HCT116 (cell line): Measurements from ENCODE around the gene KRT85. TPM values are rescaled to one million over a fixed set of nuclear protein-coding genes. Genes with fewer than 3 reads are reported as not detected.

Source experiments
- ATAC-seq: fragments of 200-7000 bp; cut with Tn5 transposase; 2 replicates; pipeline ENCODE4 v1.9.1; 2020; ENCODE audit warnings: mild to moderate bottlenecking, moderate library complexity
- BruUV-seq: library from RNA; stranded (reverse); fragments of 400-500 nt; replicated peaks from 2 replicates; lab custom pipeline; 2021; lab: Mats Ljungman, UMichigan
- CTCF ChIA-PET: fragments of 300-600 bp; sonication (Branson Sonifier 250); formaldehyde crosslinking; loops from one replicate; lab custom pipeline; 2021; ENCODE audit warnings: antibody characterized with exemption; lab: Charles Lee
- POLR2A ChIA-PET: fragments of 300-600, 350-600 bp; sonication (Branson Sonifier 250); formaldehyde crosslinking; loops from one replicate; lab custom pipeline; 2021; ENCODE audit warnings: antibody characterized with exemption; lab: Charles Lee
- RAD21 ChIA-PET, 2 experiments: fragments of 300-600 bp; sonication (Branson Sonifier 250); formaldehyde crosslinking; loops; one replicate each; lab custom pipeline; 2023; ENCODE audit warnings: low total read pairs in 2 of 2; ENCODE audit not compliant: uncharacterized antibody in 2 of 2, unreplicated experiment in 2 of 2, low non-redundant PET in 1 of 2; lab: Charles Lee
- DNase-seq: peaks from one replicate; pipeline ENCODE4 v3.0.0-alpha.2; 2010; ENCODE audit warnings: low read depth, low spot score
- H2AFZ ChIP-seq: fragments of 200-600 bp; shearing (Covaris generic), sonication (generic); 2 replicates; pipeline ENCODE4 v1.6.1; 2017; ENCODE audit warnings: low read depth, mixed run types, mixed read lengths, antibody characterized with exemption, low read length; ENCODE audit not compliant: poor library complexity, severe bottlenecking
- H3K27ac ChIP-seq: 2 replicates; pipeline ENCODE4 v1.5.1; 2012; ENCODE audit warnings: low read depth, low read length
- H3K27me3 ChIP-seq: fragments of 200-600 bp; sonication (generic); 2 replicates; pipeline ENCODE4 v1.6.1; 2016; ENCODE audit warnings: mixed run types, low read length, mixed read lengths; ENCODE audit not compliant: insufficient read depth
- H3K36me3 ChIP-seq, 2 experiments: fragments of 200-500 bp in 1 of 2; fragments of 200-600 bp in 1 of 2; sonication (Bioruptor generic) in 1 of 2; sonication (generic) in 1 of 2; 2 replicates each; pipeline versions ENCODE4 v1.5.1 to v1.6.1; 2014 to 2016; ENCODE audit warnings: low read length in 2 of 2, inconsistent platforms in 1 of 2, mixed read lengths in 1 of 2, mixed run types in 1 of 2; ENCODE audit not compliant: insufficient read depth in 2 of 2, control insufficient read depth in 1 of 2
- H3K4me1 ChIP-seq, 2 experiments: fragments of 200-600 bp in 1 of 2; sonication (generic) in 1 of 2; 2 replicates each; pipeline versions ENCODE4 v1.5.1 to v1.6.1; 2012 to 2017; ENCODE audit warnings: low read length in 2 of 2, inconsistent platforms in 1 of 2, mild to moderate bottlenecking in 1 of 2, mixed read lengths in 1 of 2, mixed run types in 1 of 2, moderate library complexity in 1 of 2; ENCODE audit not compliant: insufficient read depth in 2 of 2, control insufficient read depth in 1 of 2
- H3K4me2 ChIP-seq: fragments of 200-600 bp; sonication (generic); 2 replicates; pipeline ENCODE4 v1.6.1; 2017; ENCODE audit warnings: mixed run types, low read length, mixed read lengths
- H3K4me3 ChIP-seq, 2 experiments: fragments of 200-600 bp in 1 of 2; sonication (generic) in 1 of 2; replicated peaks in 1 of 2; 2 replicates each; pipeline ENCODE4 v1.5.1; 2011 to 2016; ENCODE audit warnings: low read length in 2 of 2, control low read depth in 1 of 2, low read depth in 1 of 2, mild to moderate bottlenecking in 1 of 2, mixed read lengths in 1 of 2, mixed run types in 1 of 2
- H3K79me2 ChIP-seq: fragments of 200-600 bp; sonication (generic); 2 replicates; pipeline ENCODE4 v1.6.1; 2017; ENCODE audit warnings: mild to moderate bottlenecking, mixed run types, low read length, moderate library complexity, mixed read lengths; ENCODE audit not compliant: insufficient read depth
- H3K9ac ChIP-seq: fragments of 200-600 bp; sonication (generic); 2 replicates; pipeline ENCODE4 v1.6.1; 2016; ENCODE audit warnings: low read length, mixed read lengths
- H3K9me2 ChIP-seq: fragments of 200-600 bp; sonication (generic), shearing (Covaris generic); 2 replicates; pipeline ENCODE4 v1.6.1; 2017; ENCODE audit warnings: mixed run types, mild to moderate bottlenecking, moderate library complexity; ENCODE audit not compliant: insufficient read depth
- H3K9me3 ChIP-seq, 2 experiments: fragments of 200-500 bp in 1 of 2; fragments of 200-600 bp in 1 of 2; sonication (Bioruptor generic) in 1 of 2; sonication (generic) in 1 of 2; 2 replicates each; pipeline ENCODE4 v1.6.1; 2014 to 2017; ENCODE audit warnings: low read length in 2 of 2, mixed read lengths in 2 of 2, inconsistent platforms in 1 of 2, low read depth in 1 of 2, mild to moderate bottlenecking in 1 of 2, mixed run types in 1 of 2, moderate library complexity in 1 of 2; ENCODE audit not compliant: control insufficient read depth in 1 of 2, insufficient read depth in 1 of 2
- H4K20me1 ChIP-seq: fragments of 200-600 bp; sonication (generic), shearing (Covaris generic); 2 replicates; pipeline ENCODE4 v1.6.1; 2017; ENCODE audit warnings: mixed run types, mild to moderate bottlenecking, moderate library complexity; ENCODE audit not compliant: insufficient read depth
- EZH2phosphoT487 ChIP-seq: fragments of 200-600 bp; IDR thresholded peaks from 2 replicates; pipeline ENCODE4 v1.6.1; 2018; ENCODE audit warnings: antibody characterized with exemption, borderline replicate concordance
- JUND ChIP-seq: IDR thresholded peaks from 2 replicates; pipeline ENCODE4 v1.6.1; 2012
- POLR2A ChIP-seq: IDR thresholded peaks from 2 replicates; pipeline ENCODE4 v1.7.0; 2011; ENCODE audit warnings: borderline replicate concordance; ENCODE audit not compliant: insufficient read depth, insufficient read length; ENCODE audit errors: extremely low read depth
- RAD21 ChIP-seq: IDR thresholded peaks from 2 replicates; pipeline ENCODE4 v1.6.1; 2012; ENCODE audit warnings: low read depth, mild to moderate bottlenecking
- SIN3A ChIP-seq: IDR thresholded peaks from 2 replicates; pipeline ENCODE4 v1.6.1; 2012; ENCODE audit warnings: low read depth
- SRF ChIP-seq: IDR thresholded peaks from 2 replicates; pipeline ENCODE4 v1.6.1; 2012; ENCODE audit warnings: low read depth
- YY1 ChIP-seq: IDR thresholded peaks from 2 replicates; pipeline ENCODE4 v1.6.1; 2011; ENCODE audit warnings: low read length, low read depth, moderate library complexity, mild to moderate bottlenecking; ENCODE audit not compliant: insufficient replicate concordance; ENCODE audit errors: extremely low read depth
- ZBTB33 ChIP-seq: IDR thresholded peaks from 2 replicates; pipeline ENCODE4 v1.6.1; 2011; ENCODE audit warnings: mild to moderate bottlenecking, low read length, moderate library complexity; ENCODE audit not compliant: insufficient replicate concordance; ENCODE audit errors: extremely low read depth
- ZNF274 ChIP-seq: fragments of 200-500 bp; sonication (Bioruptor generic); IDR thresholded peaks from 2 replicates; pipeline ENCODE4 v1.6.1; 2014; ENCODE audit warnings: mild to moderate bottlenecking, low read depth, low read length, inconsistent platforms
- intact Hi-C: fragments of 100-400 bp; cut with micrococcal nuclease; formaldehyde crosslinking; loops from 2 replicates; pipeline ENCODE4 v1.10.0; 2022
- total RNA-seq: library from RNA; stranded (reverse); gene quantifications from one replicate; pipeline ENCODE4 v1.2.1, GENCODE V29; 2021; ENCODE audit not compliant: unreplicated experiment
- TF ChIP-seq, protein P1 (sequence below): IDR thresholded peaks from 2 replicates; pipeline ENCODE4 v1.6.1; 2012
- TF ChIP-seq, protein P2 (sequence below): IDR thresholded peaks from 2 replicates; pipeline ENCODE4 v1.6.1; 2012; ENCODE audit warnings: low read depth

The KRT85 gene
- total RNA-seq, 1 experiment from 2014 or later: not detected

GRCh38 chr12:52389313-52390207, 22.3 kb upstream of the KRT85 start:
- Histone ChIP-seq H3K9me3 (no peaks in the 10 kb centered on the region), H4K20me1 (no peaks in the 10 kb centered on the region), H3K4me3 (no peak overlapping the region), H3K79me2 (no peaks in the 10 kb centered on the region), H3K9me2 (no peaks in the 10 kb centered on the region), H2AFZ (no peak overlapping the region), H3K36me3 (no peaks in the 10 kb centered on the region), H3K27ac (no peak overlapping the region), H3K27me3 (no peaks in the 10 kb centered on the region), H3K9ac (no peak overlapping the region), H3K4me2 (no peak overlapping the region), H3K4me1 (peaks cover 0 to 20% of the 10 kb centered on the region in 2 experiments; a peak in 1 of 4 replicates)
- BruUV-seq: no TSS peak
- ChIA-PET CTCF (interaction anchor here (0.6 kb wide), 1 partner anchor 143 kb away, joined by 4 read pairs; no protein-coding TSS in a partner anchor), RAD21 (no interaction called here), POLR2A (no interaction called here)
- intact Hi-C loops: loop anchor here (5.0 kb wide), 1 partner anchor 193 kb away; no protein-coding TSS in a partner anchor
- no peak for ATAC-seq
- TF ChIP-seq, protein P1, sequence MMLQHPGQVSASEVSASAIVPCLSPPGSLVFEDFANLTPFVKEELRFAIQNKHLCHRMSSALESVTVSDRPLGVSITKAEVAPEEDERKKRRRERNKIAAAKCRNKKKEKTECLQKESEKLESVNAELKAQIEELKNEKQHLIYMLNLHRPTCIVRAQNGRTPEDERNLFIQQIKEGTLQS: no peak
- TF ChIP-seq ZBTB33 (no peak), RAD21 (no peak), YY1 (no peak), ZNF274 (no peak), SIN3A (no peak), EZH2phosphoT487 (no peak), POLR2A (no peak), SRF (no peak), JUND (no peak)
- TF ChIP-seq, protein P2, sequence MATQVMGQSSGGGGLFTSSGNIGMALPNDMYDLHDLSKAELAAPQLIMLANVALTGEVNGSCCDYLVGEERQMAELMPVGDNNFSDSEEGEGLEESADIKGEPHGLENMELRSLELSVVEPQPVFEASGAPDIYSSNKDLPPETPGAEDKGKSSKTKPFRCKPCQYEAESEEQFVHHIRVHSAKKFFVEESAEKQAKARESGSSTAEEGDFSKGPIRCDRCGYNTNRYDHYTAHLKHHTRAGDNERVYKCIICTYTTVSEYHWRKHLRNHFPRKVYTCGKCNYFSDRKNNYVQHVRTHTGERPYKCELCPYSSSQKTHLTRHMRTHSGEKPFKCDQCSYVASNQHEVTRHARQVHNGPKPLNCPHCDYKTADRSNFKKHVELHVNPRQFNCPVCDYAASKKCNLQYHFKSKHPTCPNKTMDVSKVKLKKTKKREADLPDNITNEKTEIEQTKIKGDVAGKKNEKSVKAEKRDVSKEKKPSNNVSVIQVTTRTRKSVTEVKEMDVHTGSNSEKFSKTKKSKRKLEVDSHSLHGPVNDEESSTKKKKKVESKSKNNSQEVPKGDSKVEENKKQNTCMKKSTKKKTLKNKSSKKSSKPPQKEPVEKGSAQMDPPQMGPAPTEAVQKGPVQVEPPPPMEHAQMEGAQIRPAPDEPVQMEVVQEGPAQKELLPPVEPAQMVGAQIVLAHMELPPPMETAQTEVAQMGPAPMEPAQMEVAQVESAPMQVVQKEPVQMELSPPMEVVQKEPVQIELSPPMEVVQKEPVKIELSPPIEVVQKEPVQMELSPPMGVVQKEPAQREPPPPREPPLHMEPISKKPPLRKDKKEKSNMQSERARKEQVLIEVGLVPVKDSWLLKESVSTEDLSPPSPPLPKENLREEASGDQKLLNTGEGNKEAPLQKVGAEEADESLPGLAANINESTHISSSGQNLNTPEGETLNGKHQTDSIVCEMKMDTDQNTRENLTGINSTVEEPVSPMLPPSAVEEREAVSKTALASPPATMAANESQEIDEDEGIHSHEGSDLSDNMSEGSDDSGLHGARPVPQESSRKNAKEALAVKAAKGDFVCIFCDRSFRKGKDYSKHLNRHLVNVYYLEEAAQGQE: no peak
- DNase-seq: no peak
